Measurements from ENCODE around the gene EID2.

Gene EID2

GRCh38 chr19:39501340-39501739 lies 38.6 kb downstream of the EID2 start:
- DNase-seq (ENCODE audit: low read depth) = no peak

- no peak for DNase-seq (ENCODE audit: low read depth)
Observed at GRCh38 chr19:39500543-39500942, 39.4 kb downstream of the EID2 start.

- no peak for DNase-seq (ENCODE audit: low read depth)
Observed at GRCh38 chr19:39499932-39500331, 40.0 kb downstream of the EID2 start.

GRCh38 chr19:39498798-39499642 lies 40.9 kb downstream of the EID2 start, which contains the start of gene DLL3:
TSS of gene DLL3 (plus strand) at chr19:39498947. CDS start at chr19:39498975, 28 bp downstream.
- DNase-seq (ENCODE audit: low read depth) = no peak

GRCh38 chr19:39497996-39498797 lies 41.8 kb downstream of the EID2 start:
- no peak for DNase-seq (ENCODE audit: low read depth)

GRCh38 chr19:39497701-39497995 lies 42.3 kb downstream of the EID2 start:
- DNase-seq (ENCODE audit: low read depth) = no peak

- DNase-seq (ENCODE audit: low read depth) = no peak
Observed at GRCh38 chr19:39496063-39496462, 43.9 kb downstream of the EID2 start.

- DNase-seq (ENCODE audit: low read depth) = no peak
Observed at GRCh38 chr19:39494661-39495060, 45.3 kb downstream of the EID2 start.

GRCh38 chr19:39492788-39493187 lies 47.2 kb downstream of the EID2 start:
- DNase-seq (ENCODE audit: low read depth) = no peak

- DNase-seq (ENCODE audit: low read depth) = no peak
Observed at GRCh38 chr19:39492225-39492624, 47.7 kb downstream of the EID2 start.

GRCh38 chr19:39489756-39490155 lies 50.2 kb downstream of the EID2 start:
- no peak for DNase-seq (ENCODE audit: low read depth)

All from activated T-helper 1 cell treated with Interleukin-2 at 50 U/mL for 16 hours (primary cell).